Measurements from ENCODE around the gene MYL3.

The MYL3 gene

DNA sequence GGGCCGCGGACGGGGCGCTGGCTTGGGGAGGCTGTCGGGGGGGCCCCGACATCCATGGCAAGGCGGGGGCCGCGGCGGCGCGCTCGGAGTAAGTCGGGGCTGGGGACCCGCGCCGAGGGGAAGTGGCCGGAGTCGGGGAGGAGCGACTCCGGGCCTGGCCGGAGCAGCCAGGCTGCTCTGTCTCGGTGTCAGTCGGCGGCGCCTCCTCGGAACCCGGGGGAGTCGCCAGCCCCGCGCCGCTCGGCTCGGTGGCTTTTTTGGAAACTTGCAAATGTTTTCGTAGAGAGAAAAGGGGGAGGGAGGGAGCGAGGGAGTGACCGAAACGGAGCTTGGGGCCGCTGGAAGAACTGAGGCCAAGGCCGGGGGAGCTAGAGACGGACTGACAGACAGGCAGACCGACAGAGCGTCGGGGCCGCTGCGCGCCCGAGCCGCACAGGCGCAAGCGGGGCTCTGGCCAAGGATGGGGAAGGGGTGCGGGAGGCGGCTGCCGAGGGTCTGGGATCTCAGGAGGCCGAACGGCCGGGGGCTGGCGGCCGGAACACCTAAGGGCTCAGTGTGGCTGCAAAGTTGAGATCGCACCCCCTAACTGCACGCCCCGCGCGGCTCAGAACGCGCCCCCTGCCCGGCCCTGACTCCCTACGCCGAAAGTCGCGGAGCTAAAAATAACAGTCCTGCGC lies 19.3 kb upstream of the MYL3 start:
- DNase-seq = no peak

DNA sequence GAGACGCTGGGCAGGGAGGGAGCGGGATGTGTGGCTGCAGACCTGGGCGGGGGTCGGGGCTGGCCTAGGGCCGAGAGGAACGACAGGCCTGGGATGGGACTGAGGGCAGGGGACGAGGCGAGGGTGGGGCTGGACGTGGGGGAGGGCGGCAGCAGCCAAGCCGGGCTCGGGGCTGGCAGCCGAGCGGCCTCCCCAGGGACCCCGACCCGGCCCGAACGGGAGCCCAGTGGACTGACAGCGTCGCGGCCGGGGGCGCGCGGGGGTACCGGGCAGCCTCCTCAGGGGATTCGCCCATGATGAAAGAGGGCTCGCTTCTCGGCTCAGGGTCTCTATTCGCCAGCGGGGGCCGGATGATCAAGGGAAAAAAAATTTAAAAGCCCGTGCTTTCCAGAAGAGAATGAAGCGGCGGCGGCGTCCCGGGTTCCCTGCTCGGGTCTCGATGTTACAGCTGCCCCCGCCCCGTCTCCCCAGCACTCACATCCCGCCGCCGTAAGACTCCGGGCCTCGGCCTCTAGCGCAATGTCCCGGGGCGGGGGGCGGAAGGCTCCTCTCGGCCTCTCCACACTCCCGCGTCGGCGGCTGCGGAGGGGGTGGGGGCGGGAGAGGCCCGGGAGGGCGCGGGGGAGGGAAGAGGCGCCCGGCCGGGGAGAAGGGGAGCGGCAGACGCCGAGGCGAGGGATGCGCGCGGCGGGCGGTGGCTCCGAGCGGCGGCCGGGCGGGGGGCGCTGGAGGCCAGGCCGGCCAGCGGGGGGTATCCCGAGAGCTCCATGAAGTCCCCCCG lies 18.5 kb upstream of the MYL3 start:
- DNase-seq = peak; percentile 36

DNA sequence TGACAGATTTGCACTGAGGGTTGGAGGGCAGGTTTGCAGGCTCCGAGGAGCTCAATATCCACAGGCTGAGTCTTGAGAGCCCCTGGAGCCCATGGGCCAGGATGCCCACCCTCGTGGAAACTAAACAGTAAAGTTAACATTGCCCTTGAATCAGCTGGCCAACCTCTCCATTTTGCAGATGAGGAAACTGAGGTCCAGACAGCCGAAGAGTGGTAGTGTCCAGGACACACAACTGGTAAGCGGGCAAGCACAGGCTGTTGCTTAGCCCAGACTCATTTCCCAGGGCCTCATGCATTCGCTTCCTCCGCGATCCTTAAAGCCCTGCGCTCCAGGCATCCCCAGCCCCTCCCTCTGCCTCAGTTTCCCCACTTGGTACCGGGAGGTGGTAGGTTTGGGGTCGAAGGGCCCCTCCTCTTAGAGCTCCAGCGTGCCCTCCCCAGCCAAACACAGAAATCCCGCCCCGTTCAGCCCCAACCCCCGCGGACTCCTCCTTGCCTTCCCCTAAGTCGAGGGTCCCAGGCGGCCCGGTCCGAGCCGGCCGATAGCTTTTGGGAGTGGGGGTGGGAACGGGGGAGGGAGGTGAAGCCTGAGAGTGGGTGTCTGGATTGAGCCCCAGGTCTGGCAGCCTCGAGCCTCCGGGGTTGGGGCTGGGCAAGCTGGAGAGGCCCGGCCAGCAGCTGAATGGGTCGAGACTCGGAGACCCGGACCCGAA lies 17.8 kb upstream of the MYL3 start:
- no peak for DNase-seq

DNA sequence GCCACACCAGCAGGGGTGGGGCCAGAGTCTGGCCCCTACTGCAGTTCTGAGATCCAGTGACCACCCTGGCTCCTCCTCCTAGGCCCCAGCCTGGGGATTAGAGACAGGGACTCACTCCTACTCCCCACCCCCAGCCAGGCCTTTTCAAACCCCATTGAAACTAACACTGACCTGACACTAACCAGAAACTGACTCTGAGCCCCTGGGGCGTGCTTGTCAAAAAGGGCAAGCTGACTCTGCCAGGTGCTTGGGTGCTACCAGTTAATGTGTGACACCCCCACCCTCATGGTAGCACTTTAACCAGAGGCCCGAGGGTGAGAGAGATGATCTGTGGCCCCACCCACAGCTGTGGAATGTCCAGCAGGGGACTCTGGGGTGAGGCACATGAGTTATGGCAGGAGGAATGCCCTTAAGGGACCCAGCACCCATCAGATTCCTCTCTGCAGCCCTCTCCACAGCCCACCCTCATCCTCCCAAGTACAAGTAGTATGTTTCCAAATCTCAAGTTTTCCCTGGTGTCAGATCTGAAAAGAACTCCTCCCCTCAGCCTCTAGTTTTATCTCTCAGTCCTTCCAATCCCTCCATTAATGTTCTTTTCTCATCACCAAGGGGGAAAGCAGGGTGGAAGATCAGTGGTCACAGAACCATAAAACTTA lies 15.7 kb upstream of the MYL3 start:
- no peak for DNase-seq

DNA sequence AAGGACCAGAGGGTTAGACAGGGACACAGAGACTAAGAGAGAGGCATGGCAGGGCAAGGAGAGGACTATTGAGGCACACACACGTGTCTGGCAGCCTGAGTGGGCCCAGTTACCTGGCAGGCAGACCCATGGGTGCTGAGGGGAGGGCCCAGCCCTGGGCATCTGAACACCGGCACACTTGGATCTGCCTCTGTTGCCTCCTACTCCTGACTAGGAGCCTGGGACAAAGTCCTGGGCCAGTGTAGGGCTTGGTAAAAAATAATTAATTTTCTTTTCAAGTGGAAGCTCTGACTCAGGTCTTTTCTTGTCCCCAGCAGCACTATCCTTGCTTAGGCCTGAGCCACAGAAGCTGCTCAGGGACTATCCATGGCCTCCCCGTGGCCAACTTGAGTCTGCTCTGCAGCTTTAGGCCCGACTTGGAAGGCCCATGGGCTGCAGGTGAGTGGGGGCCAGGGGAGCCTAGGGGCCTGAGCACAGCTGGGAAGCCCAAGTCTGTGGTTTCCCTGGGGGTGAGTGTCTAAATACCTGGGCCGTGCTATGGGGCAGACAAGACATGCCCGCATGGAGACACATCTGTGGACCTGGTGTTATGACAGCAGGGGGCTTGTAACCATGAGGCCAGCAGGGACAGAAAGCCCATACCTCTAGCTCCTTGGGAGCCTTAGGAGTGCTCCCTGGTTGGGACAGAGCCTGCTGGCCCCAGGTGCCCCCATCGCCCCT lies 14.3 kb upstream of the MYL3 start, which contains the start of gene PTH1R:
TSS of gene PTH1R (plus strand) at position 316 of the 720 bp plus-strand sequence. CDS start 5,839 bp downstream, outside the sequence.
- DNase-seq = no peak

DNA sequence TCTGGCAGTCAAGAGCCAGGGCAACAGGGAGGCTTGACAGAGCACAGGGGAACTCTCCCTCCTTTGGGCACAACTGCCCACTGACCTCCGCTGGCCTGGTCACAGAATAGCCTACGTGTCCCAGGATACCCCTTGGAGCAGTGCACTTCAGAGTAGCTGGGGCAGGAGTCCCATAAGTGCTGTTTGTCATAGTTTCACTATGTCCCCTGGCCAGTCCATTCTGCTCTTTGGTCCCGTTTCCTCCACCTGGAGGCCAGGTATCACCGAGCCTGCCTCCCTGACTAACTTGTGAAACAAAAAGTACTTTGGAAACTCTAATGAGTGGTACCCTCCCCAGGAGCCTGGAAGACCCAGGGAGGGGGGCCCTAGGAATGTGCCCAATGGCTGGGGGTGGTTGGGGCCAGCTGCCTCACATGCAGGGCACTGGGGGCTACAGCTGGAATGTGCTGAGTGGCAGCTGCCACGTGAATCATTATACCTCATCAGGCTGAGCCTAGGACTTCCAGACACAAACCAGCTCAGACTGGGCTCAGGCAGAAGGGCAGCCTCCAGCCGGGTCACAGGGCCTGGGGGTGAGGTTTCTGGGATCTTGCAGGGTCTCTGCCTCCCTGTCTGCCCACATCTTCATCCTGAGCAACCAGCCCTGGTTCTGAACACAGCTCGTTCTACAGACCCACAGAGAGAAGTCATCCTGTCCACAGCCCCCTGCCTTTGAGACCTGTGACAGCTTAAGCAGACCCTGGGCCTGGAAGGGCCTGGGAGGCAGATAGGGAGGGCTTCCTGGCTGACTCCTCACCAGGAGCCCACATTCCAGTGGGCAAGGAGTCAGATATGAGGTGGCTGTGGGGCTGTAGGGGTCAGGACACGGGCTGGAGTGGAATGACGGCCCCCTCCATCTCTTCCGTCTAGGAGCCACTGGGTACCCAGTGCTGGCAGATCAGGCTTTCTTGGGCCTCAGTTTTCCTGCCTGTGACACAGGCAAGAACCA lies 13.4 kb upstream of the MYL3 start:
- no peak for DNase-seq

DNA sequence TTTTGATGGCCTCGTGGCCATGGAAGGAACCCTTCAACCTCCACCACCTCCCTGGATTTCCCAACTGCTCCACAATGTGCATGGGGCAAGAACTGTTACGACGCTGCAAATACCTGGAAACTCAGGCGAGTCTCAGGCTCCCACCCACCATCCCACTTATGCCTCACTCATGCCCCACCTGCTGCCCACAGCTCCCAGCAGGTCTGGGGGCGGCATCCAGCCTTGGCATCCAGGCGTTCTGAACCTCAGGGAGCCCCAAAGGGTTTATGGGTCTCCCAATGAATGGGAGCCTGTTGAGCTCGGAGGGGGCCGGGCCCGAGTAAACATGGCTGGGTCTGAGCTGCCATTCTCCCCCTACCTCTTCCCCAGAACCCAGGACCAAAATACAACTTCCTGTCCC lies 12.3 kb upstream of the MYL3 start:
- DNase-seq = no peak

DNA sequence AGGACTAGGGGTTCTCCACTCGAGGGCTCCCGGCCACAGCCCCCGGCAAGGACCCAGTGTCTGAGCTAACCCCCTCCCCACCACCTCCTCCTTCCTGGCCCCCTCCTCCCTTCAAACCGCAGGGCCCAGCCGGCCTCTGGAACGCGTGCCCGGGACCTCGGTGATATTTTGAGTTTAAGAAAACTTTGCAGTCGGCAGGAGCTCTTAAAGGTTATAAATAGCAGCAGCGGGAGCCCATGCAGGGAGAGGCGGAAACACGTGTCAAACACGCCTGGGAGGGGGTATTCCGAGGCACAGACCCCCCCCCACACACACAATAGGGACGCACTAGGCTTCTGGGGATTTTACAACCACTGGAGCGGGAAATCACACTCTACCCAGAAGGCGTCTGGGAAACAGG lies 11.2 kb upstream of the MYL3 start:
- no peak for DNase-seq

DNA sequence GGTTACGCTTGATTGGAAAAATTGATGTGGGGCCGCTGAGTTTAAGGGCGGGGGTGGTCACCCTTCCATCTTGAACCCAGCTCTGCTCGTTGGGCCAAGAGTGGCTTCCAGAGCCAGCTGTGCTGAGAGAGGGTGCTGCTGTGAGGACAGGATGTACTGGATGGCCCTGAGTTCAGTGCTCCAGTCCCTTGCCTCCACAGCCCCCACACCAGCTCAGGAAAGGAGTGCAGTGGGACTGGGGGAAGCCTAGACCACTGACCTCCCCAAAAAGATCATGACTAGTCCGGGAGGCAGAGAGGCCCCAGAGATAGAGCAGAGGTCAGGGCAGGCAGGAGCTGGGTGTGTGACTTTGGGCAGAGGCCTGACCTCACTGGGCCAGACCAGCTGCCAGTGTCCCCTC lies 10.3 kb upstream of the MYL3 start:
- no peak for DNase-seq

DNA sequence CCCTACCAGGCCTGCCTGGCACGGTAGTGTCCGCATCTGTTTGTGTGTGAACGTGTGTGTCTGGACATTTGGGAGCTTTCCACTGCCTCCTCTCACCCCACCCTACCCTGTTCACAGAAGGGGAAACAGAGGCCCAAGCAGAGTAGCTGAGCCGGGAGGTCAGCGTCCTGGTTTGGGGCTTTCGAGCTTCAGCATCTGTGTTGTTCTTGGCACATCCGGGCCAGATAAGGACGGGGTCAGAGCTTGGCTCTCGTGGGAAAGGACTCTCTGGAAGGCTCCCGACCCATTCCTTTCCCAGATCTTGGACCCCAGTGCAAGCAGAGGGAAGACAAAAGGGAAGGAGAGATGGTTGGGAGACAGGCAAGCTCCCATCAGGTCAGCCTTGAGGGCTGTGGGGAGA lies 8.0 kb upstream of the MYL3 start:
- no peak for DNase-seq

DNA sequence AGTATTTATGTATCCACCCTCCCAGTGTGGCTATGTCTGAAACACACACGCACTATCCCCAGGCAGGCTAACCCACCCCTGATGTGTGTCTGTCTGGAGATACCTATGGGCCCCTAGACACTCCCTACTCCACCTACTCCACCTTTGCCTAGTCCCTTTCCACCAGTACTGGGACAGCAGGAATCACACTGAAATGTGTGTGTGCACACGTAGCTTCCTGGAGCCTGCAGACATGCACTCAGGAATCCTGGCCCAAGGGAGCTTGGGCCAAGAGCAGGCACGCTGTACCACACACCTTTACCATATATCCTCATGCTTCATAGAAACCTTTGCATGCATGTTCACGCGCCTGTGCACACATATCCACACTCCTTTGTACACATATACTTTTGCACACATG lies 7.4 kb upstream of the MYL3 start:
- DNase-seq = no peak

DNA sequence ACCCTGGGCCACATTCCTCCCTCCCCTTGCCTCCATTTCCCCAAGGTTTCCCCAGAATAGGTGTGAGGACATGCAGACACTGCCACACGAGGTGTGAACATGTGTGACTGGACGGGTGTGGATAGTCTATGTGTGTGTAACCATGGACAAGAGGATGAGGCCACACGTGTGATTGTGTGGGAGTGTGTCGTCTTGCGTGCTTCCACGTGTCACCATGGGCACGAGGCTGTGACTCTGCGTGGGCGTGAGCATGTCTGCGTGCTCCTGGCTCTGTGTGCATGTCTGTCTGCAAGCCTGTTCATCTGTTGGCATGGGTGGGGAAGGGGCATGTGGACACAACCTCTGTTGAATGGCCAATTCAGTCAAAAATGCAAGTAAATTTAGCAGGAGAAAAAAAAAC lies 6.2 kb upstream of the MYL3 start:
- DNase-seq = no peak

DNA sequence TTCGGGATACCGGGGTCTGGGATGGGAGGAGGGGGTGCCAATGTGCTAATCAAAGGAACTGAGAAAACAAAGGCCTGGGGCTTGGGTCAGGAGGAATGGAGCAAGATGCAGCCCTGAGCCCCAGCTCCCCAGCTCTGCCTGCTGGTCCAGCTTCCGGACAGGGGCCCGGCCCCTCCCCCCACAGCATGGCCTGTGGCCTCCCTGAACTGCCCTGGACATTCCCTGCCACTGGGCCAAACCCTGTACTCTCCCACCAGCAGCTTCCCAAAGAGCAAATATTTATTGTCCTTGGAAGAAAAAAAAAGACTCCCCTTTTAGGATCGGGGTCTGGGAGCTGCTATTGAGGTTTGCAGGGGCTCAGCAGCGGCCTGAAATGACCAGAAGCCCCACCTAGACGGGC lies 5.7 kb upstream of the MYL3 start:
- DNase-seq = no peak

DNA sequence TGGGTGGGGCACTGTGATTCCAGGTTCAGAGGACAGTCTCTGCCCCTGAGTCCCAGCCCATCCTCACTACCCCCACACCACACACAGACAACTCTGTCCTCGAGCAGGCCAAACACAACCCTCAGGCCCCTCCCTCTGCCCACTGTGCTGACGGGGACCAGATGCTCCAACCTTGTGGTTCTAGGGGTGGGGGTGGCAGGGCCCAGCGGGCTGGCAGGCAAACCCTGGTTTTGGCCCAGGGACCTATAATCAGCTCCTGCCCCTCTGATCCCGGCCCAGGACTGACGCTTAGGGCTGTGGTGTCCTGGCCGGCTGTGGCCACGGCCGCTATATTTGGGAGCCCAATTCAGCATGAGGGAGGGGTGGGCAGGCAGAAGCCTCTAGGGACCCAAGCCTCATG lies 5.0 kb upstream of the MYL3 start:
- DNase-seq = no peak

DNA sequence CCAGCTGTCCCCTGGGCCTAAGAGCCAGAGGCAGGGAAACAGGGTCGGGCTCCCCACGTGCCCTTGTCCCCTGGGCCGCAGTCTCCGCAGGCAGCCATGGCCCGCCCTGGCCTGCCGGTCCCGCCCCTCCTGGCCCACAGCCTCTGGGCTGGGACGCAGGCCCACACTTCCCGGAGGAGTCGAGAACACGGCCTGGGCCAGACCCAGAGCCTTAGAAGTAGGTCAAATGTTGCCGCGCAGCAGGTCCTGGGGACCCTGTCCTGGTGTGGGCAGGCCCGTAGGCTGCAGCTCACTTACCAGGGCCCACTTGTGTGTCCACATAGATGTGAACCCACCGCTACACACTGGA lies 4.3 kb upstream of the MYL3 start:
- no peak for DNase-seq

DNA sequence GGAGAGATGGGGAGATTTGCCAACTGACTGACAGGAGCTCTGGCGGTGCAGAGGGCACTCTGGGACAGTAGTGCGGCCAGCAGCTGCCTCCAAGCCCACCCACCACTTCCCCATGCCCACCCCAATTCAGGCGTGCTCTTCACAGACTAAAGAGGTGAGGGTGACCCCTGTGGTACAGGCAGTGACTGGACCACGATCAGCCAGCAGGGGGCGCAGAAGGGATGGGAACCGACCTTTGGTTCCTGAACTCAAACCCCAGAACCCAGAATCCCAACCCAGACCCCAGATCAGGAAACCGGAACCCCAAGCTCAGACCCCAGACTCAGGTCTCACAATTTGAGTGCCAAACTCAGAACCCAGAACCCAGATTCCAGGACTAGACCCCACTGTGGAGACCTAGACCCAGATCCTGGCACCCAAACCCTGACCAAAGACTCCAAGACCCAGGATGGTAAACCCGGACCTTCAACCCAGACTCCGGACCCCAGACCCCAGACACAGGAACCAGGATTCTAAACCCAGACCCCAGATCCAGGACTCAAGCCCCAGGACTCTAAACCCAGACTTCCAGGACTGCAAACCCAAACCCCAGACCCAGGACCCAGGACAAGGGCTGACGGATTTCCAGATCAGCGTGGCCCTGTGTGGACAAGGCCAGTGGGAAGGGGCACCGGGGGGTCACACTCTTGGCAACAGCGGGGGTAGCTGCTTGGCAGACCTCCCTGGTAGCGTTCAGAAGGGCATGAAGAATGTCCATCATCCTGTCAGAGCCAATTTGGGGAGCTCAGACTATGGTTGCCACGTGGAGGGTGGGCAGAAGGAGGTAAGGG lies 3.7 kb upstream of the MYL3 start:
- peak; percentile 82 for DNase-seq

DNA sequence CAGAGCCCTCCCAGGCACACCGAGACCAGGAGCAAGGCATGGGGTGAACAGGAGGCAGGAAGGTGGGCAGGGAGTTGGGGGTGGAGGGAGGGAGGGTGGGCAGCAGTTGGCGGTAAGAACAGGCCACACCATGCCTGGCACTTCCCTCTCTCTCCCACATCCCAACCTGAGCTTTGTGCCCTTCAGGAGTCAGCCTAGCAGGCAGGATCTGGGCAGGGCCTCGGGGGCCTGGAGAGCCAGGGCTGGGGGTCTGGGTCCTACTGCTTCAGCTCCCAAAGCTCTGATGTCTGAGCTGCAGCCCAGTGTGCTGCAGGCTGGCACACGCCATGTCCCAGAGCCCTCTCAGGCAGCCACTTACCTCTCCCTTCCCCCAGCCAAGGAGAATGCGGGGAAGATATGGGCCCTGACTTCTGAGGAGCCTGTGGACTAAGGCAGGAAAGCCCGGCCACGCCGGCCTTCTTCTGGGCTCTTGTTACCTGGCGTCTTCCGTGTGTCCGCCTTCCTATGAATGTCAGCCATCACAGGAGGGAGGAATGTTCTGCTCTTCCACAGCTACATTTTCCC lies 2.9 kb upstream of the MYL3 start:
- DNase-seq = no peak

DNA sequence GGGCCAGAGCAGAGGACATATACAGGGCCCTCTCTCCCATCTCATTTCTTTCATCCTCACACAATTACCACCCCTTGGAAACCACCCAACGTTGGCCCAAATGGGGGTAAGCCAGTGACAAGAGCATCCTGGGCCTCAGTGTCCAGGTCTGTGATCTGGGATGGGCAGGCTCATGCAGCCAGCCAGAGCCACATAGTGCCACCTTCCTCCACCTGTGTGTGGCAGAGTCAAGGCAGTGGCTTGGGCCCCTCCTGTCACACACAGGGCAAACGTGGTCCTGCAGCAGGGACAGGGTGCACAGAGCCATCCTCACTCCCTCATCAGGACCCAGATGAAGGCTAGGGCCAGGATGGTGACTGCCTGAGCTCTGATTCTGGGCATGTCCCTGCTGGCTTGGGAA lies 2.3 kb upstream of the MYL3 start:
- DNase-seq = peak; percentile 6

DNA sequence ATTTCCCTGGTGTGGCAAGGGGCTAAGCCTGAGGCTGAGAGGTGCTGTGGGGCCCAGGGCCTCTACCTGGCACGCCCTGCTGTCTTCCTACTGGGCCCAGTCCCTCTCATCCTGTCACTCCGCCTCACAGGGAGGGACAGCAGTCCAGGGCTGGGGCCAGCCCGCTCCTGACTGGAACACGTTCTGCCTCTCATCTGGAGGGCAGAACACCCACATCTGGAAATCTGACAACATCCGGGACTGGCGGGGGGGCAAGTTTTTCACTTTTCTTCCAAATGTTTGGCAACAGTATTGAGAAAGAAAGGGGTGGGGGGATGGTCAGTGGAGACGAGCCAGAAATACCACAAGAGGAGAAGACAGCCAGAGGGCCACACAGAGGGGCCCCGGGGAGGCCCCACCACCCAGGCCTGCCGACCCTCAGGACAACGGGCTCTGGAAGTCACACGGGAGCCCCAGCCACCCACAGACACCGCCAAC lies 1.8 kb upstream of the MYL3 start:
- DNase-seq = peak; percentile 2
